D721Med (cell line): ENCODE data around the gene NEURL4.

ENCODE experiments used
- DNase-seq: peaks from one replicate; pipeline ENCODE4 v3.0.0; 2011; ENCODE audit warnings: low spot score; ENCODE audit not compliant: insufficient read length
- FAIRE-seq: peaks from 2 replicates; lab custom pipeline; 2011; peaks lifted over from hg19 to GRCh38; lab: Jason Lieb, UNC
- TF ChIP-seq, protein P1 (sequence below): IDR thresholded peaks from 2 replicates; pipeline ENCODE4 v1.5.1; 2012; ENCODE audit warnings: mild to moderate bottlenecking, control low read depth; ENCODE audit not compliant: insufficient read depth; ENCODE audit errors: missing control alignments

Gene NEURL4

GRCh38 chr17:7321466-7321865 is 7.7 kb downstream of the NEURL4 start:
- FAIRE-seq = no peak
- TF ChIP-seq, protein P1, sequence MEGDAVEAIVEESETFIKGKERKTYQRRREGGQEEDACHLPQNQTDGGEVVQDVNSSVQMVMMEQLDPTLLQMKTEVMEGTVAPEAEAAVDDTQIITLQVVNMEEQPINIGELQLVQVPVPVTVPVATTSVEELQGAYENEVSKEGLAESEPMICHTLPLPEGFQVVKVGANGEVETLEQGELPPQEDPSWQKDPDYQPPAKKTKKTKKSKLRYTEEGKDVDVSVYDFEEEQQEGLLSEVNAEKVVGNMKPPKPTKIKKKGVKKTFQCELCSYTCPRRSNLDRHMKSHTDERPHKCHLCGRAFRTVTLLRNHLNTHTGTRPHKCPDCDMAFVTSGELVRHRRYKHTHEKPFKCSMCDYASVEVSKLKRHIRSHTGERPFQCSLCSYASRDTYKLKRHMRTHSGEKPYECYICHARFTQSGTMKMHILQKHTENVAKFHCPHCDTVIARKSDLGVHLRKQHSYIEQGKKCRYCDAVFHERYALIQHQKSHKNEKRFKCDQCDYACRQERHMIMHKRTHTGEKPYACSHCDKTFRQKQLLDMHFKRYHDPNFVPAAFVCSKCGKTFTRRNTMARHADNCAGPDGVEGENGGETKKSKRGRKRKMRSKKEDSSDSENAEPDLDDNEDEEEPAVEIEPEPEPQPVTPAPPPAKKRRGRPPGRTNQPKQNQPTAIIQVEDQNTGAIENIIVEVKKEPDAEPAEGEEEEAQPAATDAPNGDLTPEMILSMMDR = no peak
- no peak for DNase-seq

DNA sequence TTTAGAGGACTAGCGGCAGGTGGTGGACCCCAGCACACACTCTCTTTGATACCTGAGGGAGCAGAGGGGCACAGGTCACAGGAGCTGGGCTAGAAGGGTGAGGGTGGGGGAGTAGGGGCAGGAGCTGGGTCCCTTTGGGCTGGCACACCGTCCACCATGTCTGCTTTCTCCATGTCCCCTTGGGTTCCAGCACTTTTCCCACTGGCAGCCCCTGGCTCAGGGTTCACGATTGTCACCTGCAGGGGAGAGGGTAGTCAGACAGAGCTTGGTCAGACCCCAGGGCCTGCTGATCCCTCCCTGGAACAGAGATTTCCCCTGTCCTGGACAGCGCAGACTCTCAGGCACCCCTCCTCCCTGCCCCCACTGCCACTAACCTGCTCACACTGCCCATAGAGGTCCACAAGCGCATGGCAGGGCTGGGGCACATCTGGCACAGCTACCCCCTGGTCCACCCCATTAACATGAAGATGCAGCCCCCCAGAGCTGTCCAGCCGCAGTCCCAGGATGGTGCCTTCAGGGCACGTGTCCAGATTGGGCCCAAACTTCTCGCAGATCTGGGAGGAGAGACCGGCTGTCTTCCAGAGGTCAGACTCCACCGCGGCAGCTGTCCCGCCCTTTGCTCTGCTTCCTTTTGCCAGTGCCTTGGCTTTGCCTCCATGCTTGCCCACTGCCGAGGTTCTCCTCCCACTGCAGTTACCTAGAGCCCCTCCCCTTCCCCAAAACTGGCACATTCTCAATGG is 10.8 kb downstream of the NEURL4 start:
- FAIRE-seq = no peak
- TF ChIP-seq, protein P1 = no peak
- no peak for DNase-seq

DNA sequence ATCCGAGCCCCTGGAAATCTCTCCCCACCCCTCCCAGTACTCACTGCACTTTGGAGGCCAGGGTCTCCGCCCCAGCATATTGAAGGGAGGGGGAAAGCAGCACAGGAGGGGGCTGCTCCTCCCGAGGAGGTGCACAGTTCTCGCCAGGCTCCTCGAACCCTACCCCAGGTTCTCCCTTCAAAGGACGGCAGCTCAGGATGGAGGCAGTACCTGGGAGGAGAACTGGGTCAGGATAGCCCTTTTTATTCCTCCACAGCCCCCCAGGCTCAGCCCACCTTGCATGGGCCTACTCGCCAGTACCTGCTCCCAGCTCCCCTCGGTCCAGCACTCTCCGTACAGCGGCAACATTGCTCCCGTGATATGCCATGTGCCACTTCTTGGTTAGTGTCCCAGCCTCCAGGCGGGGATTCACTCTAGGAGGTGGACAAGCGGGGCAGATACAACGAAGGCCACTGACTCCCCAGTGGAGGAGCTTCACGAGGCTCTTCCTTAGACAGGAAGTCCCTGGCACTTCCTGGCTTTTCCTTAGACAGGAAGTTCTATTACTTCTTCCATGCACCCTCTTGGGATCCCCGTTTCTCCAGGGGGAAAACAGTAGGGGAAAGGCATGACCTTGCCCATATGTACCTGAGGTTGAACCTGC is 11.9 kb downstream of the NEURL4 start:
- DNase-seq = no peak
- TF ChIP-seq, protein P1 = no peak
- no peak for FAIRE-seq

DNA sequence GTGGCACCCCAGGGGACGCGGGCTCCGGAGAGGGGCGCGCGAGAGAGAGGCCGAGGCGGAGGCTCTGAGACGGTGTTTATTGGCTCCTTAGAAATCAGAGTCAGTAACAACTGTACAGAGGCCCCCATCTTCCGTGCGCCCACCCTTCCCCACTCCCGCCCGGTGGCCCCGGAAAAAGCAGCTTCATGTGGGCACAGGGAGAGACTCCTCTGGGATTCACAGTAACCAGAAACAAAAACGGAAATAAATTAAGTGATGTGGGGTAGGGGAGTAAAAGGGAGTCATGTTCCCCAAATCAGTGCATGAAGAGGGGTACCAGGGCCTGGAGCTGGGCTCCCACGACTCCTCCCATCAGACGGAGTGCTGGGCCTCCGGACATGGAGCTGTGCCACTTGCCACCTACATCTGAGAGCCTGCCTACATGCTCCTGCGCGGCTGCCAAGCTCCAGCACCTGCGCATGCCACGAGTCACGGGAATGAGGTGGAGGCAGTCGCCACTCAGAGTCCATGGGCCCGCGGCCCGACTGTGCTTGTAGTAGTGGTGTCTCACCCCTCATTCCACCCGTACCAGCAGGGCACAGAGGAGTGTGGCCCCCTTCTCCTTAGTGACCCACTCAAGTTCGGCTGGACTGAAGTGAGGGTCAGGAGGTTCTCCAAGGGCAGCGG is 13.4 kb downstream of the NEURL4 start:
- DNase-seq (no peak), FAIRE-seq (no peak)
- TF ChIP-seq, protein P1 = no peak

- FAIRE-seq = no peak
- TF ChIP-seq, protein P1 = no peak
- DNase-seq = peak; percentile 98
Observed at GRCh38 chr17:7314719-7315569, 14.2 kb downstream of the NEURL4 start, which contains the start of gene GPS2. Gene GPS2, minus strand, starts transcription at chr17:7315360. Its CDS starts 308 bp downstream, at chr17:7315052.

GRCh38 chr17:7313890-7314718 is 15.0 kb downstream of the NEURL4 start:
- TF ChIP-seq, protein P1 = no peak
- FAIRE-seq (no peak), DNase-seq (no peak)
